Measurements from ENCODE around the gene CDCA8. TPM values are rescaled to one million over a fixed set of nuclear protein-coding genes. Genes with fewer than 3 reads are reported as not detected.
A peak's percentile ranks its signal among the peaks of the same experiment; 100 is the strongest.
"Not testable (repeated sequence)": the region's sequence is repeated elsewhere in the genome, so short reads cannot be mapped to it uniquely, and the experiment has no call there.

CDCA8 gene
- polyA plus RNA-seq, 4 donors, result 16.2 to 18.9 (median 17.4) TPM

DNA sequence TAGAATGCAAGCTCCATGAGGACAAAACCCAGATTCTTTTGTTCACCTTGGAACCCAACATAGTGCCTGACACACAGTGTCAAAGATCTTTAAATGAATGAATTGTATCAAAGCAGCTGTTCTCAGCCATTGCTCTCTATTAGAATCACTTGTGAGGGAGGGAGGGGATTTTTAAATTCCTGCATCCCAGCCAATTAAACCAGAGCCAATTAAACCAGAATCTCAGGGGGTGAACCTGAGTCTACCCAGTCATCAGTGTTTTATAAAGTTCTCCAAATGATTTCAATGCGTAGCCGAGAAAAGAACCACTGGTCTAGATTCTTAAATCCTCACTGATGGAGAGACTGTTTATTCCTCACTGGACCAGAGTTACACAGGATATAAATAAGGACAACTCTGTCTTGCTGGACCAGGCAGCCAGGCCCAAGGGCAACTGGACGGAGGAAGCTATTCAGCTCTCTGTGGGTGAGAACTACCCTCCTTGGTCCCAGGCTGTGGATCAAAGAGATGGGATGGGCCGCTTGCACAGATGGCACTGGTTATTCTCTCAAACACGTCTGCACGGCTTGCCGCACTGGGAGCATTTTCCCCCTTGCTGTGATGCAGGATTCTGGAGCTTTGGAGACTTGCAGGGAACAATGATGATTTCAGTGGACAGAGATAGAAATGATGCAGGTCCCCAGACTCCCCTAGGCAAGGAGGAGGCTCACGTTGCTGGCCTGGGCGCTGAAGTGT, 20.0 kb upstream of the CDCA8 start:
- no peak for DNase-seq (ENCODE audit: low read depth in 4 of 4, low spot score in 2 of 4)

- DNase-seq (ENCODE audit: low read depth in 4 of 4, low spot score in 2 of 4), result no peak
Observed at GRCh38 chr1:37673920-37674319, 18.4 kb upstream of the CDCA8 start.

- peak in 3 of 4 donors; percentile 52 to 74 (median 66) for DNase-seq (ENCODE audit: low read depth in 4 of 4, low spot score in 2 of 4)
Observed at GRCh38 chr1:37676281-37677142, 15.8 kb upstream of the CDCA8 start.

- DNase-seq (ENCODE audit: low read depth in 4 of 4, low spot score in 2 of 4), result no peak
Observed at GRCh38 chr1:37677143-37677439, 15.2 kb upstream of the CDCA8 start.

GRCh38 chr1:37677808-37678207, 14.5 kb upstream of the CDCA8 start:
- DNase-seq (ENCODE audit: low read depth in 4 of 4, low spot score in 2 of 4), result no peak

GRCh38 chr1:37680933-37681332, 11.4 kb upstream of the CDCA8 start:
- no peak for DNase-seq (ENCODE audit: low read depth in 4 of 4, low spot score in 2 of 4)

DNA sequence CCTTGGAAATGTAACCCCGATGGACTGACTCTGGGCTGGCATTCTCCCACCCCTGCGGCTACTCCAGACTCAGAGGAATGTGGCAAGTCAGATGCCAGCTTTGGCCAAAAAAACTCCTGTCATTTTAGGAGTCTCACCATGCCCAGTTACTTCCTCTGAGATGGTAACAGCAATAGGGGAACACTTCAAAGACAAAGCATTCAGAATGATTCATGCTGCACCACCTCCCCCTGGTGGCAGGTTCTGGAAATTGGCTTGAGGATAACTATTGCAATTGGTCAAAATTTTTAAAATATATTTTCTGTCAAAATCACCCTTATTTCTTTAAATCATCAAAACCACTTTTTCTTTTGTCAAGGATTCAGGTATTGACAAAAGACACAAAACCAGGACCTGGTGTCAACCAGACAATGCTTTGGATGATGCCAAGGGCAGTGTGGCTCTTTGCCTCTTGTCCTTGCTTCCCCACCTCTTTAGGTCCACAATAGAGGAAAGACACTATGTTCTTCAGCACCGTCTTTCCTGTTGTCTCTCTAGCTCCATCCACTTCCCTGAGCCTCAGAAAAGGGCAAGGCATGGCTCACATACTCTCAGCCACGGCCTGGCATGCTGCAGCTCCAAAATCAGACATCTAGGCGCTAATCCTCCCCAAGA, 9.9 kb upstream of the CDCA8 start:
- DNase-seq (ENCODE audit: low read depth in 4 of 4, low spot score in 2 of 4), result peak in 1 of 4 donors; percentile 54

DNA sequence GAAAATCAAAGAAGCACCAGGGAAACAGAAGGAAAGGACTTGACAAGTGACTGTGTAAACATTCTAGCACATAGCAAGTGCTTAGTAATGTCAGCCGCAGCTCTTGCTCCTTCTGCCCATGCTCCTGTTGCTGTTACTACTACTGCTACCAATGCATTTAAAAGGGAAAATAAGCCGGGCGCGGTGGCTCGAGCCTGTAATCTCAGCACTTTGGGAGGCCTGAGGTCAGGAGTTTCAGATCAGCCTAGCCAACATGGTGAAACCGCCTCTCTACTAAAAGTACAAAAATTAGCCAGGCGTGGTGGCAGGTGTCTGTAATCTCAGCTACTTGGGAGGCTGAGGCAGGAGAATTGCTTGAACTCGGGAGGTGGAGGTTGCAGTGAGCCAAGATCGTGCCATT, 8.1 kb upstream of the CDCA8 start:
- DNase-seq (ENCODE audit: low read depth in 4 of 4, low spot score in 2 of 4), result not testable (repeated sequence)

- no peak for DNase-seq (ENCODE audit: low read depth in 4 of 4, low spot score in 2 of 4)
Observed at GRCh38 chr1:37685722-37686121, 6.6 kb upstream of the CDCA8 start.

DNA sequence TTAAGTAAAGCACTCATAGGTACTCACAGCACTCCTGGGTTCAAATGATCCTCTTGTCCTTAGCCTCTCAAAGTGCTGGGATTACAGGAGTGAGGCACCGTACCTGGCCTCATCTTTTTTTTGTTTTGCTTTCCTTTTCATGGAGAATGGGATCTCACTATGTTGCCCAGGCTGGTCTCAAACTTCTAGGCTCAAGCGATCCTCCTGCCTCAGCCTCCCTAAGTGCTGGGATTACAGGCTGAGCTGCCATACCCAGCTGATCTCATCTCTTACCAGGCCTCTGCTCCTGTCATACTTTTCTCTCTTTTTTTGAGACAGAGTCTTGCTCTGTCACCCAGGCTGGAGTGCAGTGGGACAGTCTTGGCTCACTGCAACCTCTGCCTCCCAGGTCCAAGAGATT, 4.6 kb upstream of the CDCA8 start:
- not testable (repeated sequence) for DNase-seq (ENCODE audit: low read depth in 4 of 4, low spot score in 2 of 4)

- no peak for DNase-seq (ENCODE audit: low read depth in 4 of 4, low spot score in 2 of 4)
Observed at GRCh38 chr1:37688926-37689325, 3.4 kb upstream of the CDCA8 start.

GRCh38 chr1:37691497-37692077, 729 bp upstream of the CDCA8 start:
- DNase-seq (ENCODE audit: low read depth in 4 of 4, low spot score in 2 of 4), result no peak

- DNase-seq (ENCODE audit: low read depth in 4 of 4, low spot score in 2 of 4), result no peak
Observed at GRCh38 chr1:37692834-37693175, 489 bp downstream of the CDCA8 start.

DNA sequence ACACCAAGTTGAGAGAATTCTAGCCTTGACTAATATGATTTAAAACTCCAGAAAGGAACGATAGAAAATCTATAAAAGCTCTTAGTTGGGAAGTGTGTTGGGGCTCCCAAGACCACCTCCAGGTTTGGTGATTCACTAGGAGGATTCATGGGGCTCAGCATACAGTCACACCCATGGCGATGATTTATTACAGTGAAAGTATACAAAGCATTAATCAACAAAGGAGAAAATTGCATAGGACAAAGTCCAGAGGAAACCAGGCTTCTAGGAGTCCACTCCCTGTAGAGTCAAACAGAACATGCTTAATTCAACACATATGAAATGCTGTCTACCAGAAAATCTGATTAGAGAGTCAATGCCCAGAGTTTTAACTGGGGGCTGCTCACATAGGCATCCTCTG, 4.8 kb downstream of the CDCA8 start:
- DNase-seq (ENCODE audit: low read depth in 4 of 4, low spot score in 2 of 4), result no peak

- no peak for DNase-seq (ENCODE audit: low read depth in 4 of 4, low spot score in 2 of 4)
Observed at GRCh38 chr1:37697737-37698136, 5.4 kb downstream of the CDCA8 start.

- DNase-seq (ENCODE audit: low read depth in 4 of 4, low spot score in 2 of 4), result no peak
Observed at GRCh38 chr1:37699147-37699546, 6.8 kb downstream of the CDCA8 start.

- DNase-seq (ENCODE audit: low read depth in 4 of 4, low spot score in 2 of 4), result no peak
Observed at GRCh38 chr1:37701051-37701450, 8.7 kb downstream of the CDCA8 start.

- no peak for DNase-seq (ENCODE audit: low read depth in 4 of 4, low spot score in 2 of 4)
Observed at GRCh38 chr1:37703061-37703460, 10.7 kb downstream of the CDCA8 start.

GRCh38 chr1:37704966-37705365, 12.7 kb downstream of the CDCA8 start:
- peak in 1 of 4 donors; percentile 12 for DNase-seq (ENCODE audit: low read depth in 4 of 4, low spot score in 2 of 4)

GRCh38 chr1:37705399-37705798, 13.1 kb downstream of the CDCA8 start:
- DNase-seq (ENCODE audit: low read depth in 4 of 4, low spot score in 2 of 4), result no peak

GRCh38 chr1:37708471-37708870, 16.2 kb downstream of the CDCA8 start:
- DNase-seq (ENCODE audit: low read depth in 4 of 4, low spot score in 2 of 4), result no peak
